Uterus (tissue), 2 donors: ENCODE data around the gene CD99.

ENCODE experiments used
- CTCF ChIP-seq, 4 experiments: fragments of 200-600 bp in 2 of 4; fragments of 450-650 bp in 2 of 4; sonication (generic) in 2 of 4; IDR thresholded peaks; one replicate each; pipeline ENCODE4 v1.5.1; 2016 to 2019; ENCODE audit warnings: antibody characterized with exemption in 4 of 4, mild to moderate bottlenecking in 2 of 4, moderate library complexity in 1 of 4
- POLR2A ChIP-seq, 2 donors: fragments of 450-650 bp; IDR thresholded peaks; one replicate each; pipeline ENCODE4 v1.6.1; 2016; ENCODE audit warnings: antibody characterized with exemption in 2 of 2, mild to moderate bottlenecking in 1 of 2, moderate library complexity in 1 of 2

- TF ChIP-seq POLR2A (IDR thresholded peaks at IDR 0.05): no peak
- no peak for TF ChIP-seq CTCF (IDR thresholded peaks at IDR 0.05)
Measured at GRCh38 chrX:2774776-2775175, 83.7 kb downstream of the CD99 start.
